Posterior cingulate gyrus (tissue), 11 donors: Measurements from ENCODE around the gene ATP10A.

Experiments
- DNase-seq, 10 donors: peaks; one replicate each; pipeline versions ENCODE4 v3.0.0 to v3.0.0-alpha.2; 2020 to 2021; ENCODE audit warnings: mixed read lengths in 3 of 10
- intact Hi-C: fragments of 100-400 bp; cut with DNase I; formaldehyde crosslinking; loops from one replicate; pipeline ENCODE4 v1.15.1; 2023

Gene ATP10A

DNA sequence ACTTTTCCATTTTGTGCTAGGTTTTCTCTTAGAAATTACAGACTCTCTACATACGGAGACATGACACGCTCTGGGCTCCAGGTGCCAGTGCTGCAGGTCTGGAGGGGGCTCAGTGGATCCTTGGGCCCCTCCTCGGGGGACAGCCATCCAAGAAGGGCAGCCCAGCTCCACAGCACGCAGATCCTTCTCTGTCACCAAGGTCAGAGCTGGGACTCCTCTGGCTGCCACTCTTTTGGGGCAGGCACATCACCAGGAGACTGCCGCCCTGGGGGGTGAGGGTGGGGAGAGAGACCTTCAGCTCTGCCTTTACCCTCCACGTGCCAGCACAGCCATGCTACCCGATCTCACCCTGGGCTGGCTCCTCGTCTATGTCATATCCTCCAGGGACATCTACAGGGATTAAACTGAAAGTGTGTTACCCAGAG, 65.6 kb downstream of the ATP10A start:
- intact Hi-C loops = no loop called here
- peak in 1 of 10 donors; percentile 26 for DNase-seq

DNA sequence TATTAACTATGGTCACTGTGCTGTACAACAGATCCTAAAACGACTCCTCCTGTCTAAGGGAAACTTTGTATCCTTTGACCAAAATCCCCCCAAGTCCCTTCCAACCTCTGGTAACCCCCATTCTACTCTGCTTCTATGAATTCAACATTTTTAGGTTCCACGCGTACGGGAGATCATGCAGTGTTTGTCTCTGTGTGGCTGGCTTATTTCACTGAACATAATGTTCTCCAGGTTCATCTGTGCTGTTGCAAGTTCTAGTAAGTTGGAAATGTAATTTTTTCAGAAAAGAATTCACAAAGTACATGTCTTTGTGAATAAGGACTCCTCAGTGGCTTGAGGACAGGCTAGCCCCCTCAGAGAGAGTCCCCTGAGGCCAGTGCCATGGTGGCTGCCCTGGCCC, 66.1 kb downstream of the ATP10A start:
- DNase-seq = no peak
- intact Hi-C loops = no loop called here

DNA sequence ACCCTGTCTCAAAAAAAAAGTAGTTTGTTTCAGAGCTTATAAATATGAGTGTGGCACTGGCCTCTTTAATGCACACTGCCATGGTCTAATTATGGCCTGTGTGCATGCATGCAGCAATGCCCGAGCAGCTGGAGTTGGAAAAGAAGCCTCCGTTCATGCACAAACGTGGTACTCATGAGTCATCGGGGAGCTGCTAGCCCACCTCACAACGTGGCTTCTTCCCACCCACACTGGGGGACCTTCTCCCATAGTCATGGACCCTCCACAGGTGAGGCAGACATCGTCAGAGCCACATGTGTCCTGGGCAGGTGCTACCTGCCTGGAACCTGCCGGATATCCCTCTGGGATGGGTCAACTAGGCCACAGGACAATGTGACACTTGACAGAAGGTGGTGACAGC, 66.7 kb downstream of the ATP10A start:
- intact Hi-C loops = no loop called here
- peak in 1 of 10 donors; percentile 44 for DNase-seq

DNA sequence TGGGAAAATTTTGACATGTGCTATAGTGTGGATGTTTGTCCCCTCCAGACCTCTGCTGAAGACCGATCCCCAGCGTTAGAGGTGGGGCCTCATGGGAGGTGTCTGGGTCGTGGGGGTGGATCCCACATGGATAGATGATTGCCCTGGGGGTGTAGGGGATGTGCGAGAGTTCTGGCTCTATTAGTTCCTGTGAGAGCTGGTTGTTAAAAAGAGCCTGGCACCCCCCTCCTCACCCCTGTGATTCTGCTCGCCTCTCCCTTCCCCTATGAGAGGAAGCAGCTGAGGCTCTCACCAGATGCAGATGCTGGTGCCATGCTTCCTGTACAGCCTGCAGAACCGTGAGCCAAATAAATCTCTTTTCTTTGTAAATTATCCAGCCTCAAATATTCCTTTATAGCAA, 67.4 kb downstream of the ATP10A start:
- intact Hi-C loops = no loop called here
- DNase-seq = no peak

DNA sequence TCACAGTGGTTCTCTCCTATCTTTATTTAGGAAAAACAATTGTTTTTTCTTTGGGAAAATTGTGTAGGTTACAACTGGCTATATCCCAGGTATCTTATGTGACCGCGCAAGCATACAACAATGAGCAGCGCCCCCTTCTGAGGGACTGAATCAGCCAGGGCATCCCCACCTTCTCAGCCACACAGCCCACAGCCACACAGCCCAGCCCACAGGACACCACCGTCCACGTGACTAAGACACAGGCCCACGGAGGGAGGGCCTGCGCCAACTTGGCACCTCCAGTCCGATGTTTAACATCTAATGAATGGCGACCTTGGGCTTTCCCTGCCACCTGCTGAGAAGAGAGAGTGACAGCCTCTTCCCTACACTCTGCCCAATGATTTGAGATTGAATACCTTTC, 68.1 kb downstream of the ATP10A start:
- intact Hi-C loops = no loop called here
- peak in 1 of 10 donors; percentile 38 for DNase-seq

DNA sequence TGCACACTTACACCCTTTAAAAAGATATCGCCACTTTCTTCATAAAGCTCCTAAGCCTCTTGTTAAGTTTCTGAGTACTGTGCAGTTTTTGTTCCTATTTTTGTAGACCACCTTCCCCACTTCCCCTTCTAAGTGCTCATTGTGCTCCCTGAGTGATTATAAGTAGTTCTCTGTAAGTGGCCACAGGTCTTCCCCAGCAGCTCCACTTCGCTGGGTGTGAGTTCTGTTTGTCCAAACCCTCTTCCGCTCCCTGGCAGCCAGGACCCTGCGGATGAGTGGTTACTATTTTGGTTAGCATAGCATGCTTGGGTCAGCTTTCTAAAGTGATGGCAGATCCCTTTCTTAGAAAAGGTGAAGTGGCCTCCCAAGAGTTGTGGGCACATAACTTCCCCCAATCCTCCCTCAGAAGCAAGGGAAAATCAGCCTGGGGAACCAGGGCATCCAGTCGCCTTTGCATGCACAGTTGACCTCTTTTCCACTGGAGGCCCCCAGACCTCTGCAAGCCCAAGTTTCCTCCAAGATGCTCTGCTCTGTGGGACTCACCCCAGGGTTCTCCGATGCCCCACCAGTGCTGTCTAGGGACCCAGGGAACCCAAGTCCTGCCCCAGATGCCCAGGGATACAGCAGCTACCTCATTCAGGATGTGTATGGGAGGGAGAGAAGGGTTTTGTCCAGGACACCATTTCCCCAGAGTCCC, 69.6 kb downstream of the ATP10A start:
- intact Hi-C loops = loop anchor here (2.0 kb wide), 1 partner anchor 35 kb away; no protein-coding TSS in a partner anchor
- DNase-seq = peak in 1 of 10 donors; percentile 44

DNA sequence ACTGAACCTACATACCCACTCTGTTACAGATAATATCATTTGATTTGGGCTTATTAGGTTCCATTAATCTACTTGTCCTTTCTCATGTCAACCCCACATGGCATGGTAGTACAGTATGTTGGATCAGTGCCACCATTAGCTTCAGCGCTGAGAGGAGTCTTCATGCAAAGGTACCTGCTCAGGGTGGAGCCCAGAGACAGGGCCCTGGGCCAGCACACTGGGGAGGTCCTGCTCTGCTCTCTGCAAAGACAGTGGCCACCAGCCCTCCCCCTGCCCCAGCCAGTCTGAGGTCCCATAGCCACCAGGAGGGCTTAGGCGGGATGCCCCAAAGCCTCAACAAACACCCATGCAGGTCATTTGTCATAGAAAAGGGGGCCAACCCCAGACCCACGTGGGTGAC, 71.0 kb downstream of the ATP10A start:
- intact Hi-C loops = loop anchor here (2.0 kb wide), 1 partner anchor 37 kb away; no protein-coding TSS in a partner anchor
- peak in 1 of 10 donors; percentile 41 for DNase-seq

DNA sequence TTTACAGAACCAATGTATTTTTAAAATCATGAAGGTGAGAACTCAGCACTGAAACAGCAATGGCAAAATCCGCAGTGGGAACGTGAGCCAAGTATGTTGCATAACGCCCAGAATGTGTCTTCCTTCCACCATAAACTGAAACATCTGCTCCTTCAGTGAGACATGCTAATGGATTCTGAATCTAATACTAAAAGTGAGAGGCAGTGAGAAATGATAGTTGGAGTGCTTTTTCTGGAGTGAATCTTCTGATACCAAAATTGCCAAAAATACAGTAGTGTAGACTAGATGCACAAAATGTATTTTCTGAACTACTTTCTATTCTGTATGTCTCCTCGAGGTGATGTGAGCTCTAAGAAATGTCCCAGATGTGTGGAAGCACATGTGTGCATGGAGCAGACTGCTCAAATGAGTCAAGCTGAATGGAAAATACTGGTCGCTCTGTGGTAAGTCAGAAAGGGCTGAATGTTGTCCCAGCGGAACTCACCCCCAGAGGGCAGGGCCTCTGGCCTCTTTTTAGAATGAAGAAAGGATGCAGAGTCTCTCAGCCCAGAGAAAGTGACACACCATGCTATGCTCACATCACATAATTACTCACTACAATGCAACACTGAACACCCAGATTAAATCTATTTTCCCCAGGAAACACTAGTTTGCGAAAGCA, 73.0 kb downstream of the ATP10A start:
- intact Hi-C loops = no loop called here
- DNase-seq = peak in 2 of 10 donors; percentile 61 to 71

DNA sequence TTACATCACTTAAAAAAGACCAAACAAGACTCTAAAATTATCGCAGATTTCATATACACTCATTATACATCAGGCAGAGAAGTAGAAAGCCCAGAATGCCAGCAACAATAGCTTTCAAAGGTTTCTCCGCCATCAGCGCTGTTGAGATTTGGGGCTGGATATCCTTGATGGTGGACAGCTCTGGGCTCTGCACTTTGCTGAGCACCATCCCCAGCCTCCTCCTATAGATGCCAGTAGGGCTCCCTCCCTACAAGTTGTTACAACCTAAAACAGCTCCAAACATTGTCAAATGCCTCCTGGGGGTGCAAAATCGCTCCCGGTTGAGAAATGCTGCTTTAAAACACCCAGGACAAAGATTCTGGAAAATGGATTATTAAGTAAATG, 73.5 kb downstream of the ATP10A start:
- intact Hi-C loops = no loop called here
- peak in 2 of 10 donors; percentile 43 to 53 for DNase-seq

DNA sequence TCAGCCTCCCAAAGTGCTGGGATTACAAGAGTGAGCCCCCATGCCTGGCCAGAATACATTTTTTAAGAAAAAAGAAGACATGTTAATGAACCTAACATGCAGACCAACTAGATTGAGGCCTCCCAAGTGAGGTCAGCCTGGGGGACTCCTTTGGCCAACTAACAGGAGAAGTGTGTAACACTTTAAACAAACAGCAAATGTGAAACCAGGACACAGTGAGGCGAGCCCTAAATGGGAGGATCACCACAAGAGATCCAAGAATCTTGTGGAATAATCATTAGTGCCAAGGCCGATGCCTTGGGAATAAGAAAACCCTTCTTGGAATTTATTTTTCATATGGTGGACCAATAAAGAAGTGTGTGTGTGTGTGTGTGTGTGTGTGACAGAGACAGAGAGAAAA, 73.9 kb downstream of the ATP10A start:
- DNase-seq = no peak
- intact Hi-C loops = no loop called here

DNA sequence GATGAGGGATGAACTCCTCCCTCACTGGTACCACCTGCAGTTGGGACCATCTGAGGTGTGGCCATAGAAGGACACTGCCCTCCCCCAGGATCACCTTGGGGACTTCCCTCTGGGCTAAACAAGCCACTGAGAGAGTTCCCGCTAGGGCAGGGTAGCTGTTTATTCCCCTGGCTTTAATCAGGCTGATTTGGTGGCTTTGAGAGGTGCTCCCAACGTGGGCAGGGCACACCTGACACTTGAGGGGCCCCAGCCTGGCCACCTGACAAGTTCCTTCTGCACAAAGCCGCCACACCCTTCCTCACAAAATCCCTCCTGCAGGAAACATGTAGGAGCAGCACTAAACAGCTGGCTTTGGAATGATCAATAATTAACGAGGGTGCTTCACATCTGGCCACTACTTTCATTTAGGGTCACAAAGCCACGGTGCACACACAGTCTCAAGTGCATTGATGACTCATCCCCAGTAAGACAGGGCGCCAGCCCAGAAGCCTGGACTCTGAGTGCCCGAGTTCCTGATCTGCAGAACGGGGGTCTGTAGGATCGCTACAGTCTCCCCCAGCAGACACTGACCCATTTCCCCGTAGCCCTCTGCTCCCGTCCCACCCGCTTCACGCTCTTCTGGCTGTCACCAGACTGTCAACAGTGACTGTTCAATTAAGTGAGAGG, 75.1 kb downstream of the ATP10A start:
- intact Hi-C loops = no loop called here

DNA sequence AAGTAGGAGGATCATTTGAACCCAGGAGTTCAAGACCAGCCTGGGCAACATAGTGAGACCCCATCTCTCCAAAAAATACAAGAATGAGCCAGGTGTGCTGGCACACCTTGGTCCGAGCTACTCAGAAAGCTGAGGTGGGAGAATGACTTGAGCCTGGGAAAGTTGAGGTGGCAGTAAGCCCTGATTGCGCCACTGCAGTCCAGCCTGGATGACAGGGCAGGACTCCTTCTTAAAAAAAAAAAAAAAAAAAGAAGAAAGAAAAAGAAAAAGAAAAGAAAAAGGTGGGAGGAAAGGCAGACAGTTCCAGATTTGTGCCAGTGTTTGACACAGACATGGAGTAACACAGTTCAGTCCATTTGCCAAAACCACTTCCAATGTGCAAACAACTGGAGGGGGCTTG, 75.7 kb downstream of the ATP10A start:
- intact Hi-C loops = no loop called here
- DNase-seq = peak in 1 of 10 donors; percentile 20

More for the DNA sequence above, 75.1 kb downstream of the ATP10A start:
- peak in 2 of 10 donors; percentile 60 to 76 for DNase-seq

DNA sequence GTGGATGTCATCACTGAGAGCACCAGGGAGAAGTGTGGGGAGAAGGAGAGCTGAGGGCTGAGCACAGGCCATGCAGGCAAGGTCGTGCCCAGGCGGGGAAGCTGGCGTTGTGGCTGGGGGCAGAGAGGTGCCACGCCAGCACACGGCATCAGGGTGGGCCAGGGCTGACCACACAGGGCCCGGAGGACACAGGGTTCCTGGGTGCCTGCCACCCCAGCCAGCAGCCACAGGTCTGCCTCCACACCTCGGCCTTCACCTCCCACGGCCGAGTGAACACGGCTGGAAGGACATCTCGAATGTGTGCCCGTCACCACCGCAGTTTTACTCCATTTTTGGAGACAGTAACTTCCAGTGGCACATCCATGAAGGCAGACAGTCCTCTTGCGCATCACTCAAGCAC, 77.1 kb downstream of the ATP10A start:
- intact Hi-C loops = no loop called here
- DNase-seq = peak in 2 of 10 donors; percentile 64 to 67

DNA sequence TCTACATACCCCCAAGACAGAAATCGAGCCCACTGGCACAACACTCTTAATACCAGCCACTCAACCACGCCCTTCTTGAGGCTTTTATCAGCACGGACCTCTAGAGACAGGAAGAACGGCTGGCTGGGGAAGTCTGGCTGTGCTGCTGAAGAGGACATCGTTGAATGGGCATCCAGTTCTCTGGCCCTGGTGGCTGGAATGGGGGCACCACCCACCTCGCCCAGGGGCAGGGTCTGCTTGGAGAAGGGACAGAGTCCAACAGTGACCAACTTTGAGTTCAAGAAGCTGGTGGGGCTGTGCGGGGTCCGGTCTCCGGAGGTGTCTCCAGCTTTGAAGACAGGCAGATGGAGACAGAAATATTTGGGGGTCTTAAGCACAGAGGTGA, 77.5 kb downstream of the ATP10A start:
- intact Hi-C loops = no loop called here
- peak in 2 of 10 donors; percentile 32 to 66 for DNase-seq

DNA sequence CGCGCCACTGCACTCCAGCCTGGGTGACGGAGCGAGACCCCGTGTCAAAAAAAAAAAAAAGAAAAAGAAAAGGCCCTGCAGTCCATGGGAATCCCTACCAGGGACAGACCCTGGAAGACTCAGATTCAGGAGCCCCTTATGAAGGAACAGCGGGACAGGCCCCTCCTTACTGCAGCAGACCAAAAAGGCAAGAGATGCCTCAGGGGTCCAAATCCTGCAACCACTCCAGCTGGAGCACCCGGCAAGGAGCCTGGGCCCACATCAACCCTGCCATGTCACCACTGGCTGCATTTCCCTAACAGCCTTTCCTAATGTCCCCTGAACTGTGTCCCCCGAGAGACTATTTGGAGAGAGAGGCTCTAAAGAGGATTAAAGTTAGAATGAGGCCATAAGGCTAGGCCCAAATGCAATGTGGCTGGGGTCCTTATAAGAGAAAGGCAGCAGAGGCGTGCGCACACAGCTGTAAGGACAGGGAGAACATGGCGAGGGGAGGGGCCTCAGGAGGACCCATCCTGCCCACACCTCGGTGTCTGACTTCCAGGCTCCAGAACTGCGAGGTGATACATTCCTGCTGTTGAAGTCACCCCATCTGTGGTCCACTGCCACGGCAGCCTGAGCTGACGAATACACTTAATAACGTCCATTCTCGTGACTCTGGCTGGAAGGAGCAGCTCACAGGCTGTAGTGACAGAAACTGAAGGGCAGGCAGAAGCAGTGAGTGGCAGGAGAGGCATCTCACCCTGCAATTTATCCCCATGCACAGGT, 78.1 kb downstream of the ATP10A start:
- peak in 2 of 10 donors; percentile 21 to 40 for DNase-seq
- intact Hi-C loops = no loop called here

DNA sequence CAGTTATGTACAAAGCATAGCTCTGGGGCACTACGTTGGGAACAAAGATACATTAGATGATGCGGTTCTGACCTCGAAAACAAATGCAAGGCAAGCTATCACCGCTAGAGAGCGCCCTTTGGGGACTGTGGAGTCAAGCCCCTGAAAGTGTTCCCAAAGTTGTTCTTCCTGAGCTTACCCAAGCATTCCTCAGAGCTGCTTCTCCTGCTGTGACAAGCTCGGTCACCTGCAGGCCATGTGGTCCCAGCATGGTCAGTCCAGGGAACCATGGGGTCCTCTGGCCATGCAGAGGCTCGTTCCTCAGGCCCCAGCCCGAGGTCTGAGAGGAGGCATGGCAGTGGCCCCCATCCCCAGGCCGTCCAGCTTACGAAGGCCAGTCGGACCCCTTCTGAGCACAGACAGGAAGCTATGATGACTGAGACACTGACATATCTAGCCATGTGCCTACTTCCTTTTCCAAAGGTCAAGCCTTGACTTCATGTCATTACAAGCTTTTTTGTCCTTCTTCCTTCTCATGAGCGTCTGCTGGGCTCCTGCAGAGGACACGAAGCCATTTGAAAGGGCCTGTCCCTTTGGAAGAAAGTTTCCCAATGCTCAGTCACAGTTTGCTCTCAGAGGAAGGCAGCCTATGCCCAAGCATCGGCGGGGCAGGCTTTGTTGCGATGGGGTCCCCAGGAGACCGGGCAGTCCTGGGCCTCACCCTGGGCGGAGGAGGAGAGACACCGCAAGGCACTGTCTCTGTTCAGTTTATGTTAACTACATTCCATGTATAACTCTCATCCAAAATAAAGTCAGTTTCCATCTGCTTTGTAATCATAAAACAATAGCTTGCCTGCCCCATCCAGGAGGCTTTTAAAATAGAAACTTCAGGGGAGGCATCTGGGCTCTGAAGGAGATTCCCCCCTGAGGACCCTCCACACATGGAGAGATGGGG, 79.3 kb downstream of the ATP10A start:
- DNase-seq = peak in 2 of 10 donors; percentile 53 to 67
- intact Hi-C loops = no loop called here

DNA sequence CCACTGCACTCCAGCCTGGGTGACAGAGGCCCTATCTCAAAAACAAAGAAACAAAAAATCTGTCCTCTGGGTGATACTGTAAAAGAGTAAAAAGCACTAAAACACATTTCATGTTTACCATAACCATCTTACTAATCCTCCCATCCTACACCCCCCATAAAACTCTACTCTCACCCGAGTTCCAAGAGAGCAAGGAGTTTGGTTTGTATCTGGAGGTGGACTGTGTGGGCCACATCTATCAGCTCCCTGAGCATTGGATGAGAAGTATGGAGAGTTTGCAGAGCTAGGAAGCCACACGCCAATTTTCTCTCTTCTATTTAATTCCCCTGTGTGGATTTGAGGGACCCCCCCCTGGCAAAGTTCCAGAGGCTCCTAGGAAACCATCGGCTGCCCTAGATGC, 80.0 kb downstream of the ATP10A start:
- no peak for DNase-seq
- intact Hi-C loops = no loop called here

DNA sequence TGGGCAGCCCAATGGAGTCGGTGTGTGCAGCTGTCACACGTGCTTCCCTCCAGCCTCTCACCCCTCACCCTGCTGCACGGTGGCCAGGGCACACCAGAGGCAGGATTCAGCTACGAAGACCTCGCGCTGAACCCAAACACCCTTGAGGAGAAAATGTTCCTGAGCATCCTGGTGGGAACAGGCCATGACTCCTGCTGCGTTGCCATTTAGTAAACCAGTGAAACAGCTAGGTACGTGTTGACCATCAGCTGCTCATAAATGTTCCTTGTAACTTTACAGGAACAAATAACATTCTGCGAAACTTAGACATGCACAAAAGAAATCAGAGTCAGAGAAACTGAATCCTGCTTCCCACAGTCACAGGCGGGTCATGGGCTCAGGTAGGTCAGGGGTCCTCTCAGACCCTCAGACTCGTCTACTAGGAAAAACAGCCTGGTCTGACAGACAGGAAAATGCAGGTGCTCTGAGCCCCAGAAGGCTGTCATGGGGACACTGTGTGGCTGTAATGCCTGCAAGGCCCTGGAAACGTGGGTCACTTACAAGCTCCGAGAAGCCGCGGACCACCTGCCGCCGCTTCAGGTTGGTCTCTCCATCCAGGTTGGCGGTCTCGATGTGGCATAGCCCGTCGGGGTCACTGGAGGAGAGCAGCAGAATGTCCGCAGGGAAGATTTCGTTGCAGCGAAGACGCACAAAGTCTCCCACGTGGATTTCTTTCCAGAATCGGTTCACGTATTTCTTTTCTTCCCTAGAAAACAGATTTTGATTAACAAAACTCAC, 82.5 kb downstream of the ATP10A start:
- DNase-seq = peak in 1 of 10 donors; percentile 64
- intact Hi-C loops = no loop called here

DNA sequence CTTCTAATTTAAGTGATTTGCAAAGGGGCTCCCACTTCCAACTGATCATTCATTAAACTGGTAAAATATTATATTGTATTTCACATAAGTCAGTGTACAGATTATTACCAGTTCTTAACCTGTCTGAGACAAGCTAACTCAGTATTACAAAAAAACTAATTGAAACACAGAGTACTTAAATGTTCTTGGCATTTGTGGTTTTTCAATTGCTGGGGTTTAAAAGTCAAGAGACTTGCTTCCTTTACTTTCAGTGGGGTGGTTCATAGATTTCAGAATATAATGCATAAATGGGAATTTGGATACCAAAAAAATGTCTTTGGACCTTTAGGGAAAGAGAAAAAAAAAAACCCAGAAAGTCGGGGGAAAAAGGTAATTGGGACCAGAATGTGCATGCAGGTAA, 85.0 kb downstream of the ATP10A start:
- intact Hi-C loops = no loop called here
- DNase-seq = no peak
